Vagina (tissue), 2 donors: ENCODE measurements around the gene GGA3.

Experiments
- POLR2A ChIP-seq, 2 donors: fragments of 450-650 bp; IDR thresholded peaks; one replicate each; pipeline ENCODE4 v1.6.1; 2017; ENCODE audit warnings: antibody characterized with exemption in 2 of 2, mild to moderate bottlenecking in 2 of 2, moderate library complexity in 2 of 2
- TF ChIP-seq, protein P1 (sequence below), 3 experiments: fragments of 450-650 bp in 2 of 3; fragments of 200-600 bp in 1 of 3; sonication (generic) in 1 of 3; IDR thresholded peaks; one replicate each; pipeline ENCODE4 v1.5.1; 2017 to 2019; ENCODE audit warnings: antibody characterized with exemption in 3 of 3, mild to moderate bottlenecking in 2 of 3, moderate library complexity in 2 of 3

DNA sequence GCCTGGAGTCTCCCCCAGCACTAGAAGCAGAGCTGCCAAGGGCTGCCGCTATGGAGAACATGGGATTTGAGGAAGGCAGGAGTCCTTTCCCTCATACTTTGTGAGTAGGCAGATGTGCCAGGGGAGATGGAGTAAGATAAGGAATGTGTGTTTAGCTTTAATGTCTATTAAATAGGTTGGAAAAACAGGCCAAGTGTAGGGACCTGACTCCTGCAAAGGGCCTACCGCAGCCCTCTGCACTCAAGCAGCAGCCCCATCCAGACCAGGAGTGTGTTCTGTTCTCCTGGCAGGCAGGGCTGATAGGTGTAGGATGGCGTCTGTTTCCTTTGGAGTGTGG is 11.4 kb upstream of the GGA3 start:
- TF ChIP-seq POLR2A (IDR thresholded peaks at IDR 0.05): no peak
- TF ChIP-seq, protein P1, sequence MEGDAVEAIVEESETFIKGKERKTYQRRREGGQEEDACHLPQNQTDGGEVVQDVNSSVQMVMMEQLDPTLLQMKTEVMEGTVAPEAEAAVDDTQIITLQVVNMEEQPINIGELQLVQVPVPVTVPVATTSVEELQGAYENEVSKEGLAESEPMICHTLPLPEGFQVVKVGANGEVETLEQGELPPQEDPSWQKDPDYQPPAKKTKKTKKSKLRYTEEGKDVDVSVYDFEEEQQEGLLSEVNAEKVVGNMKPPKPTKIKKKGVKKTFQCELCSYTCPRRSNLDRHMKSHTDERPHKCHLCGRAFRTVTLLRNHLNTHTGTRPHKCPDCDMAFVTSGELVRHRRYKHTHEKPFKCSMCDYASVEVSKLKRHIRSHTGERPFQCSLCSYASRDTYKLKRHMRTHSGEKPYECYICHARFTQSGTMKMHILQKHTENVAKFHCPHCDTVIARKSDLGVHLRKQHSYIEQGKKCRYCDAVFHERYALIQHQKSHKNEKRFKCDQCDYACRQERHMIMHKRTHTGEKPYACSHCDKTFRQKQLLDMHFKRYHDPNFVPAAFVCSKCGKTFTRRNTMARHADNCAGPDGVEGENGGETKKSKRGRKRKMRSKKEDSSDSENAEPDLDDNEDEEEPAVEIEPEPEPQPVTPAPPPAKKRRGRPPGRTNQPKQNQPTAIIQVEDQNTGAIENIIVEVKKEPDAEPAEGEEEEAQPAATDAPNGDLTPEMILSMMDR (IDR thresholded peaks at IDR 0.05): no peak
